Lower leg skin (tissue), 4 donors: ENCODE results near the gene ZNF236. TPM values are rescaled to one million over a fixed set of nuclear protein-coding genes. Genes with fewer than 3 reads are reported as not detected.
A peak's percentile ranks its signal among the peaks of the same experiment; 100 is the strongest.

Source experiments
- DNase-seq, 2 donors: peaks; one replicate each; pipeline ENCODE4 v3.0.0-alpha.2; 2019; ENCODE audit warnings: low spot score in 2 of 2
- H3K4me3 ChIP-seq: fragments of 200-600 bp; sonication (generic); 2 replicates; pipeline ENCODE4 v1.5.1; 2017; ENCODE audit warnings: mild to moderate bottlenecking, low read depth; ENCODE audit not compliant: poor library complexity, severe bottlenecking
- CTCF ChIP-seq, 3 donors: fragments of 450-650 bp; IDR thresholded peaks; one replicate each; pipeline ENCODE4 v1.5.1; 2016; ENCODE audit warnings: antibody characterized with exemption in 3 of 3, mild to moderate bottlenecking in 3 of 3, moderate library complexity in 2 of 3
- POLR2A ChIP-seq, 2 donors: fragments of 450-650 bp; IDR thresholded peaks; one replicate each; pipeline ENCODE4 v1.6.1; 2016 to 2017; ENCODE audit warnings: antibody characterized with exemption in 2 of 2, mild to moderate bottlenecking in 1 of 2, moderate library complexity in 1 of 2
- WGBS, 2 donors: methylation state at CpG; one replicate each; pipeline ENCODE4 v1.1.5; 2018; 5-methylcytosine and 5-hydroxymethylcytosine counted together
- intact Hi-C: fragments of 100-400 bp; cut with DNase I; formaldehyde crosslinking; loops from one replicate; pipeline ENCODE4 v1.15.0; 2023; ENCODE audit warnings: low total_unique reads
- total RNA-seq, 4 donors: library from RNA; depleted of rRNA; stranded (reverse); fragments of >200 nt; gene quantifications; one replicate each; pipeline ENCODE4 v1.1.0, GENCODE V29; 2016

The ZNF236 gene
- total RNA-seq, 4 donors from 2014 or later, result 8.9 to 15.2 (median 11.8) TPM

GRCh38 chr18:77000527-77000926 lies 178.2 kb downstream of the ZNF236 start:
- peak in 1 of 3 donors; percentile 95 for TF ChIP-seq CTCF (IDR thresholded peaks at IDR 0.05)
- no peak for TF ChIP-seq POLR2A (IDR thresholded peaks at IDR 0.05)
- WGBS, 2 donors, result 8 to 12% methylated on average over 11 of the region's 11 CpGs
- intact Hi-C loops, result loop anchor here (5.0 kb wide), 1 partner anchor 212 kb away; no protein-coding TSS in a partner anchor
- H3K4me3 ChIP-seq, result no peak overlapping the region
- peak in 1 of 2 donors; percentile 94 for DNase-seq

- intact Hi-C loops, result loop anchor here (5.0 kb wide), 1 partner anchor 211 kb away; no protein-coding TSS in a partner anchor
- TF ChIP-seq CTCF (IDR thresholded peaks at IDR 0.05), result no peak
- TF ChIP-seq POLR2A (IDR thresholded peaks at IDR 0.05), result no peak
- 82 to 83% methylated on average over 19 of the region's 19 CpGs for WGBS, 2 donors
- DNase-seq, result no peak
- no peak overlapping the region for H3K4me3 ChIP-seq
These were observed 178.7 kb downstream of the ZNF236 start for GRCh38 chr18:77001041-77001440.

- DNase-seq, result peak in 1 of 2 donors; percentile 63
- no peak overlapping the region for H3K4me3 ChIP-seq
- no peak for TF ChIP-seq CTCF (IDR thresholded peaks at IDR 0.05)
- no peak for TF ChIP-seq POLR2A (IDR thresholded peaks at IDR 0.05)
- intact Hi-C loops, result loop anchor here (5.0 kb wide), 1 partner anchor 210 kb away; no protein-coding TSS in a partner anchor
- WGBS, 2 donors, result 87 to 91% methylated on average over 7 of the region's 7 CpGs
These were observed 179.6 kb downstream of the ZNF236 start for GRCh38 chr18:77001979-77002378.

- no peak overlapping the region for H3K4me3 ChIP-seq
- DNase-seq, result peak in 1 of 2 donors; percentile 50
- intact Hi-C loops, result loop anchor here (5.0 kb wide), 1 partner anchor 210 kb away; no protein-coding TSS in a partner anchor
- 90% methylated on average over 10 of the region's 10 CpGs for WGBS, 2 donors
- TF ChIP-seq CTCF (IDR thresholded peaks at IDR 0.05) (no peak), POLR2A (IDR thresholded peaks at IDR 0.05) (no peak)
These were observed 180.1 kb downstream of the ZNF236 start for GRCh38 chr18:77002496-77002895.

- intact Hi-C loops, result loop anchor here (5.0 kb wide), 1 partner anchor 209 kb away; no protein-coding TSS in a partner anchor
- WGBS, 2 donors, result 95 to 97% methylated on average over 7 of the region's 7 CpGs
- no peak overlapping the region for H3K4me3 ChIP-seq
- TF ChIP-seq CTCF (IDR thresholded peaks at IDR 0.05) (no peak), POLR2A (IDR thresholded peaks at IDR 0.05) (no peak)
- DNase-seq, result no peak
These were observed 181.0 kb downstream of the ZNF236 start for GRCh38 chr18:77003316-77003715.
